Measurements from ENCODE around the gene TSPAN5.

The TSPAN5 gene

DNA sequence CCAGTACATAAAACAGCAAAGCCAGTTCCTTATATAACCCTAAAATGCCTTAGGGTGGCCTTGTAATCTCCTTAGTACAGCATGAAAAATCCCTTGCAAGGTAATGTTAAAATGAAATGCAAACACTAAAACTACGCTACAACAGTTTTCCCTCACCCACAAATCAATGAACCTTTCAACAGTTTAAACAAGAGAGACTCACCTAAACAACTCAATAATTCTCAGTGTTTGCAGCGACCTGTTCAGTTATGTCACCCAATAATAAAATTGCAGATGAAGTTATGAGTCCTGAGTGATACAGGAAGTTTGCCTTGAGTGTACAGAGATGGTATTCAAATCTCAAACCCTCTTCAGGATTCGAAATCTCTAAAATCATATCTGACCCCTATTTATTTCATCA lies 25.3 kb downstream of the TSPAN5 start:
- TF ChIP-seq JUND (IDR thresholded peaks at IDR 0.05; ENCODE audit: low read depth) = no peak
- in situ Hi-C loops (cut with HindIII; ENCODE audit: low pct_unique_long_range_greater_than_20kb, low sequenced_read_pairs) = no loop called here
- DNase-seq (ENCODE audit: low read depth in 1 of 2, low spot score in 1 of 2) = no peak

GRCh38 chr4:98632258-98632657 lies 26.2 kb downstream of the TSPAN5 start:
- no peak for TF ChIP-seq JUND (IDR thresholded peaks at IDR 0.05; ENCODE audit: low read depth)
- in situ Hi-C loops (cut with HindIII; ENCODE audit: low pct_unique_long_range_greater_than_20kb, low sequenced_read_pairs) = no loop called here
- no peak for DNase-seq (ENCODE audit: low read depth in 1 of 2, low spot score in 1 of 2)

GRCh38 chr4:98631506-98631905 lies 26.9 kb downstream of the TSPAN5 start:
- peak in 1 of 2 experiments; percentile 10 for DNase-seq (ENCODE audit: low read depth in 1 of 2, low spot score in 1 of 2)
- no peak for TF ChIP-seq JUND (IDR thresholded peaks at IDR 0.05; ENCODE audit: low read depth)
- in situ Hi-C loops (cut with HindIII; ENCODE audit: low pct_unique_long_range_greater_than_20kb, low sequenced_read_pairs) = no loop called here

GRCh38 chr4:98630737-98631454 lies 27.5 kb downstream of the TSPAN5 start:
- no peak for TF ChIP-seq JUND (IDR thresholded peaks at IDR 0.05; ENCODE audit: low read depth)
- no peak for DNase-seq (ENCODE audit: low read depth in 1 of 2, low spot score in 1 of 2)
- in situ Hi-C loops (cut with HindIII; ENCODE audit: low pct_unique_long_range_greater_than_20kb, low sequenced_read_pairs) = no loop called here

GRCh38 chr4:98627531-98628257 lies 30.7 kb downstream of the TSPAN5 start:
- no peak for TF ChIP-seq JUND (IDR thresholded peaks at IDR 0.05; ENCODE audit: low read depth)
- in situ Hi-C loops (cut with HindIII; ENCODE audit: low pct_unique_long_range_greater_than_20kb, low sequenced_read_pairs) = no loop called here
- DNase-seq (ENCODE audit: low read depth in 1 of 2, low spot score in 1 of 2) = no peak

DNA sequence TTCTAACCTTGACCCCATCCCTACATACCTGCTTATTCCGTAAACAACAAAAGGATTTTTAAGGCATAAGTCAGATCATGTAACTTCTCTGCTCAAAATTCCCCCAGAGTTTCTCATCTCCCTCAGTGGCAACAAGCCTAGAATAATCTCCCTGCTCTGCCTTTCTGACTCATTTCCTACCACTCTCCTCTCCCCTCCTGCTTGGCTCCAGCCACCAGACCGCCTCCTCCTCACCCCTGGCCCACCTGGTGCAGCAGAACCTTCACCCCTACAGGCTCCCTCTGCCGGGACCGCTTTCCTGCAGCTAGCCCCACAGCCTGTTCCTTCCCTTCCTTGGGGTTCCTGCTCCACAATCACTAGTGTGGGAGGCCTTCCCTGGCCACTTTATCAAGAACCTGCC lies 32.1 kb downstream of the TSPAN5 start:
- no peak for DNase-seq (ENCODE audit: low read depth in 1 of 2, low spot score in 1 of 2)
- in situ Hi-C loops (cut with HindIII; ENCODE audit: low pct_unique_long_range_greater_than_20kb, low sequenced_read_pairs) = no loop called here
- TF ChIP-seq JUND (IDR thresholded peaks at IDR 0.05; ENCODE audit: low read depth) = no peak

- TF ChIP-seq JUND (IDR thresholded peaks at IDR 0.05; ENCODE audit: low read depth) = no peak
- DNase-seq (ENCODE audit: low read depth in 1 of 2, low spot score in 1 of 2) = no peak
- in situ Hi-C loops (cut with HindIII; ENCODE audit: low pct_unique_long_range_greater_than_20kb, low sequenced_read_pairs) = no loop called here
Observed at GRCh38 chr4:98625920-98626319, 32.5 kb downstream of the TSPAN5 start.

GRCh38 chr4:98625399-98625798 lies 33.0 kb downstream of the TSPAN5 start:
- in situ Hi-C loops (cut with HindIII; ENCODE audit: low pct_unique_long_range_greater_than_20kb, low sequenced_read_pairs) = no loop called here
- no peak for TF ChIP-seq JUND (IDR thresholded peaks at IDR 0.05; ENCODE audit: low read depth)

DNA sequence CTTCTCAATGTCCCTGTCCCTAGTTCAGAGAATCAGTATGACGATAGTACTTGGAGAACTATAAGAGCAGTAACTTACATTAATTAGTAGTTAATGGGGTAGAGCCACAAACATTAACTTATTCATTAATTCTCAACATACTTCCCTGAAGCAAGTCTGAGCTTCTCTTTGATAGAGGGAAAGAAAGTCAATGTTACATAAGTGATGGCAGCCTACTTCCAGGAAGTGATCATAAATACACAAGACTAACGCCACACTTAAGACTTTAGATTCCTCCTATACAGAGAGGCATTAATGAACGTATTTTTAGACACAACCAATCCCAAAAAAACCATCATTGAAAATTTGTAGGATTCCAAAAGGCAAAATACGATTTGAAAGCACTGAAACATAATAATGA lies 33.8 kb downstream of the TSPAN5 start:
- no peak for DNase-seq (ENCODE audit: low read depth in 1 of 2, low spot score in 1 of 2)
- in situ Hi-C loops (cut with HindIII; ENCODE audit: low pct_unique_long_range_greater_than_20kb, low sequenced_read_pairs) = no loop called here
- no peak for TF ChIP-seq JUND (IDR thresholded peaks at IDR 0.05; ENCODE audit: low read depth)

More at GRCh38 chr4:98625399-98625798, 33.0 kb downstream of the TSPAN5 start:
- DNase-seq (ENCODE audit: low read depth in 1 of 2, low spot score in 1 of 2) = no peak

DNA sequence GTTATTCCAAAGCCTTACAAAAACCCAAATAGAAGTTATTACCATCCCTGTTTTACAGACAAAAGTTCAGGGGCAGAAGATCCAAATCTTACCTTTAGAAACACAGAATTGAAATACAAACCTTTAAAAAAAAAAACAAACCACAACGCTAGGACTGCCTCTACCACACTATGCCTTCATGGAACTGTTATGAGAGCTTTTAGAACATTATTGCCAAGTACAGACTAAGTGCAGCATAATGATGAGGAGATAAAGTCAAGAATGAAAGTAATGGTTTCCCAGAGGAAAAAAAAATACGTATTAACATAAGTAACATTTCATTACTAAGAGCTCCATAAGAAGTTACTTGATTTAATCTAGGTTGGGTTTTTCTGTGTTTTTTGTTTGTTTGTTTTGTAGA lies 34.3 kb downstream of the TSPAN5 start:
- DNase-seq (ENCODE audit: low read depth in 1 of 2, low spot score in 1 of 2) = no peak
- no peak for TF ChIP-seq JUND (IDR thresholded peaks at IDR 0.05; ENCODE audit: low read depth)
- in situ Hi-C loops (cut with HindIII; ENCODE audit: low pct_unique_long_range_greater_than_20kb, low sequenced_read_pairs) = no loop called here

DNA sequence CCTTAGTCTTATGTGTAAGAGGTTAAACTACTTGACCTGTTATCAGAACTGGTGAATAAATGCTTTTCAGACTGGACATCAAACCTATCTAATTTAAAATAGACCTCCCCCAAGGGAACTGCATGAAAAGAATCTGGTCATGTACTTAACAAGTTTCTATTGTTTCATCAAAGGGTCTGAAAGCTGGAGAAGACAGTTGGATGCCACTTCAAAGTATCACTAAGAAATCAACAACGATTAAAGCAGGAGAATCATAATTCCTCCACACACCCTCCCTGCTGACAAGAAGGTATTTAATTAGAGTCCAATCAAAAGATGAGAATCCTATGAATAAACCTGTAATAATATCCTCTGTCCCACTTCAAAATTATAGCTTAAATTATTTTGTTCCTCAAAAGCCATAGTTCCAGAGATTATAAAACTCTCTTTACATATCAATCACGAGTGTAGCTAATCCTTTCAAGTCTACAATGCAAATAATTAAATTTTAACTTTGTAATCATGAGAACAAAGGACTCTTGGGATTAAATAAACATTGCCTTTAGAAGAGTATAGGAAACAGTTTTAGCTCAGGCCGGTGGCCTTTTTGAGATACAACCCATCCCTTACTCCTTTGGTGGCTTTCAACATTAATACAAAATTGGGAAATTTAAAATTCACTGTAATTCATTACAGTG lies 35.1 kb downstream of the TSPAN5 start:
- TF ChIP-seq JUND (IDR thresholded peaks at IDR 0.05; ENCODE audit: low read depth) = no peak
- DNase-seq (ENCODE audit: low read depth in 1 of 2, low spot score in 1 of 2) = no peak
- in situ Hi-C loops (cut with HindIII; ENCODE audit: low pct_unique_long_range_greater_than_20kb, low sequenced_read_pairs) = no loop called here

DNA sequence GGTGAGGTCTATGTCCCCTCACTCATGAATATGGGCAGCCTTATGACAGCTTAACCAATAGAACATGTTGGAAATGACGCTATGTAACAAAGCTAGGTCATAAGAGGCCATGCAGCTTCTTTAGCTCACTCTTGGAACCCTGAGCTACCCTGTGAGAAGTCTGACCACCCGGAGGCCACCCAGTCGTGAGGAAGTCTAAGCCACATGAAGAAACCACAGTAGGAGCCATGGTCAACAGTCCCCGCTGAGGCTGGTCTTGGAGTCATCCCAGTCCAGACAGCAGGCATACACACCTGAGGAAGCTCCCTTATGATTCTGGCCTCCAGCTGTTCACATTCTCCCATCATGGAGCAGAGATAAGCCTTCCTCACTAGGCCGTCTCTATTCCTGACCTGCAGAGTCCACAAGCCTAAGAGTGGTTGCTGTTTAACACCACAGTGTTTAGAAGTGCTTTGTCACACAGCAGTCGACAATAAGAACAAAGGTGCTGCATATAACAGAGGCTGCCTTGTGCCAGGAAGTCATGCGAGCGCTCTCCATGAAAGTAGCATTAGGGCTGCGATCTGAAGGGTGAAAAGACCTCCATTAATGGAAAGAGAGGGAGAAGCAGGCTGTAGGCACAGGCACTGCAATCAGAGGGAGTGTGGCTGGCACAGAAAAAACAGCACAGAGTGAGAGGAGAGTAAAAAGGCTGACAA lies 38.2 kb downstream of the TSPAN5 start:
- in situ Hi-C loops (cut with HindIII; ENCODE audit: low pct_unique_long_range_greater_than_20kb, low sequenced_read_pairs) = no loop called here
- no peak for TF ChIP-seq JUND (IDR thresholded peaks at IDR 0.05; ENCODE audit: low read depth)
- no peak for DNase-seq (ENCODE audit: low read depth in 1 of 2, low spot score in 1 of 2)

All from T47D (cell line).